Measurements from ENCODE around the gene CUL4A. TPM values are rescaled to one million over a fixed set of nuclear protein-coding genes. Genes with fewer than 3 reads are reported as not detected.

CUL4A gene
- total RNA-seq, 4 donors from 2014 or later = 232 to 319 (median 234) TPM

- TF ChIP-seq CTCF (IDR thresholded peaks at IDR 0.05 in 4 of 5, conservative IDR thresholded peaks at IDR 0.05 in 1 of 5) (no peak), POLR2A (IDR thresholded peaks at IDR 0.05) (no peak)
- ATAC-seq (peak; percentile 95 to 99), DNase-seq (peak; percentile 74 to 93)
- Histone ChIP-seq H3K4me3 (no peak overlapping the region), H3K27ac (peak overlapping the region; percentile 48 to 78 (median 56)), H3K27me3 (no peaks in the 10 kb centered on the region), H3K9me3 (no peaks in the 10 kb centered on the region), H3K36me3 (peaks cover 0 to 57% of the 10 kb centered on the region in 2 donors), H3K4me1 (peaks cover 0 to 3% of the 10 kb centered on the region in 2 donors)
- intact Hi-C loops (cut with DNase I; ENCODE audit: low total_unique reads) = loop anchor here (1.0 kb wide), 1 partner anchor 33 kb away; no protein-coding TSS in a partner anchor
- in situ Hi-C loops (cut with MboI; ENCODE audit: low sequenced_read_pairs in 4 of 4) = no loop called here
Measured at GRCh38 chr13:113187263-113187669, 22.1 kb upstream of the CUL4A start.

- in situ Hi-C loops (cut with MboI; ENCODE audit: low sequenced_read_pairs in 4 of 4) = no loop called here
- intact Hi-C loops (cut with DNase I; ENCODE audit: low total_unique reads) = loop anchor here (1.0 kb wide), 1 partner anchor 34 kb away; no protein-coding TSS in a partner anchor
- no peaks in the 10 kb centered on the region for H3K9me3 ChIP-seq
- H3K4me3 ChIP-seq = no peak overlapping the region
- H3K36me3 ChIP-seq = peaks cover 0 to 57% of the 10 kb centered on the region in 2 donors
- H3K4me1 ChIP-seq = peaks cover 0 to 3% of the 10 kb centered on the region in 2 donors
- no peaks in the 10 kb centered on the region for H3K27me3 ChIP-seq
- TF ChIP-seq CTCF (IDR thresholded peaks at IDR 0.05 in 4 of 5, conservative IDR thresholded peaks at IDR 0.05 in 1 of 5) = no peak
- TF ChIP-seq POLR2A (IDR thresholded peaks at IDR 0.05) = no peak
- DNase-seq (no peak), ATAC-seq (no peak)
- H3K27ac ChIP-seq = peak overlapping the region; percentile 48 to 78 (median 60)
Measured at GRCh38 chr13:113187883-113188665, 21.3 kb upstream of the CUL4A start.

GRCh38 chr13:113190181-113190580 lies 19.2 kb upstream of the CUL4A start:
- H3K4me3 ChIP-seq = no peak overlapping the region
- H3K27me3 ChIP-seq = no peaks in the 10 kb centered on the region
- H3K9me3 ChIP-seq = no peaks in the 10 kb centered on the region
- DNase-seq = no peak
- in situ Hi-C loops (cut with MboI; ENCODE audit: low sequenced_read_pairs in 4 of 4) = no loop called here
- no peak overlapping the region for H3K27ac ChIP-seq
- intact Hi-C loops (cut with DNase I; ENCODE audit: low total_unique reads) = loop anchor here (10.0 kb wide), 1 partner anchor 255 kb away; no protein-coding TSS in a partner anchor
- no peak for TF ChIP-seq CTCF (IDR thresholded peaks at IDR 0.05 in 4 of 5, conservative IDR thresholded peaks at IDR 0.05 in 1 of 5)
- no peak for TF ChIP-seq POLR2A (IDR thresholded peaks at IDR 0.05)
- H3K36me3 ChIP-seq = peaks cover 0 to 56% of the 10 kb centered on the region in 2 donors
- H3K4me1 ChIP-seq = peaks cover 0 to 3% of the 10 kb centered on the region in 2 donors
- ATAC-seq = no peak

- H3K36me3 ChIP-seq = peaks cover 0 to 74% of the 10 kb centered on the region in 2 donors
- intact Hi-C loops (cut with DNase I; ENCODE audit: low total_unique reads) (loop anchor here (10.0 kb wide), 1 partner anchor 257 kb away; no protein-coding TSS in a partner anchor), in situ Hi-C loops (cut with MboI; ENCODE audit: low sequenced_read_pairs in 4 of 4) (no loop called here)
- no peaks in the 10 kb centered on the region for H3K9me3 ChIP-seq
- TF ChIP-seq CTCF (IDR thresholded peaks at IDR 0.05 in 4 of 5, conservative IDR thresholded peaks at IDR 0.05 in 1 of 5) = no peak
- TF ChIP-seq POLR2A (IDR thresholded peaks at IDR 0.05) = no peak
- no peaks in the 10 kb centered on the region for H3K27me3 ChIP-seq
- H3K4me3 ChIP-seq = no peak overlapping the region
- ATAC-seq (no peak), DNase-seq (no peak)
- H3K27ac ChIP-seq = no peak overlapping the region
- no peaks in the 10 kb centered on the region for H3K4me1 ChIP-seq
Measured at GRCh38 chr13:113192279-113192678, 17.1 kb upstream of the CUL4A start.
